SU-DHL-6 (cell line): ENCODE data around the gene AGTPBP1.

Experiments used
- H2AFZ ChIP-seq: fragments of 200-600 bp; sonication (generic); 2 replicates; pipeline ENCODE4 v1.6.1; 2014; ENCODE audit warnings: low read depth, mild to moderate bottlenecking, moderate library complexity, mixed read lengths, antibody characterized with exemption, low read length; ENCODE audit not compliant: severe bottlenecking
- H3F3A ChIP-seq: fragments of 200-600 bp; shearing (Covaris generic); 2 replicates; pipeline ENCODE4 v1.6.0; 2016; ENCODE audit warnings: antibody characterized with exemption, mild to moderate bottlenecking; ENCODE audit not compliant: insufficient read depth
- H3K27ac ChIP-seq: fragments of 200-600 bp; sonication (generic); 2 replicates; pipeline ENCODE4 v1.5.1; 2016; ENCODE audit warnings: low read depth, mild to moderate bottlenecking, low read length, moderate library complexity, mixed read lengths
- H3K27me3 ChIP-seq: fragments of 200-600 bp; sonication (generic), shearing (Covaris generic); 2 replicates; pipeline ENCODE4 v1.6.0; 2014; ENCODE audit warnings: mild to moderate bottlenecking, low read length
- H3K36me3 ChIP-seq: fragments of 200-600 bp; sonication (generic); 2 replicates; pipeline ENCODE4 v1.6.1; 2014; ENCODE audit warnings: mild to moderate bottlenecking, low read length, mixed read lengths
- H3K4me2 ChIP-seq: fragments of 300-600, 200-600 bp; shearing (Covaris generic), sonication (generic); 2 replicates; pipeline ENCODE4 v1.6.0; 2014; ENCODE audit warnings: low read length, low read depth, mild to moderate bottlenecking; ENCODE audit not compliant: poor library complexity, severe bottlenecking
- H3K4me3 ChIP-seq: fragments of 200-600 bp; sonication (generic); 2 replicates; pipeline ENCODE4 v1.5.1; 2014; ENCODE audit warnings: antibody characterized with exemption, low read length, mild to moderate bottlenecking, mixed read lengths; ENCODE audit not compliant: insufficient read depth, poor library complexity, severe bottlenecking
- H3K79me2 ChIP-seq: fragments of 200-600 bp; sonication (generic); 2 replicates; pipeline ENCODE4 v1.6.1; 2014; ENCODE audit warnings: mild to moderate bottlenecking, low read length, moderate library complexity; ENCODE audit not compliant: insufficient read depth
- H3K9ac ChIP-seq: fragments of 200-600 bp; sonication (generic); 2 replicates; pipeline ENCODE4 v1.7.0; 2014; ENCODE audit warnings: mild to moderate bottlenecking, low read length
- H3K9me2 ChIP-seq: fragments of 200-600 bp; sonication (generic); replicated peaks from 2 replicates; pipeline ENCODE4 v1.6.1; 2014; ENCODE audit warnings: low read length; ENCODE audit not compliant: insufficient read depth
- H3K9me3 ChIP-seq: fragments of 200-600 bp; sonication (generic); 2 replicates; pipeline ENCODE4 v1.6.1; 2014; ENCODE audit warnings: low read length, mixed read lengths; ENCODE audit not compliant: insufficient read depth
- H4K20me1 ChIP-seq: fragments of 200-600 bp; sonication (generic); 2 replicates; pipeline ENCODE4 v1.6.1; 2014; ENCODE audit warnings: low read depth, mild to moderate bottlenecking, antibody characterized with exemption, low read length, moderate library complexity, mixed read lengths
- EZH2phosphoT487 ChIP-seq: fragments of 200-600 bp; sonication (generic), shearing (Covaris generic); conservative IDR thresholded peaks from 2 replicates; pipeline ENCODE4 v1.6.1; 2018; ENCODE audit warnings: mild to moderate bottlenecking, antibody characterized with exemption, low read length, moderate library complexity, mixed read lengths
- TF ChIP-seq, protein P1 (sequence below): fragments of 200-600 bp; sonication (generic); IDR thresholded peaks from one replicate; pipeline ENCODE4 v1.5.1; 2017; ENCODE audit warnings: antibody characterized with exemption, mild to moderate bottlenecking, low read length, moderate library complexity; ENCODE audit not compliant: insufficient read depth, poor library complexity, severe bottlenecking

The AGTPBP1 gene

DNA sequence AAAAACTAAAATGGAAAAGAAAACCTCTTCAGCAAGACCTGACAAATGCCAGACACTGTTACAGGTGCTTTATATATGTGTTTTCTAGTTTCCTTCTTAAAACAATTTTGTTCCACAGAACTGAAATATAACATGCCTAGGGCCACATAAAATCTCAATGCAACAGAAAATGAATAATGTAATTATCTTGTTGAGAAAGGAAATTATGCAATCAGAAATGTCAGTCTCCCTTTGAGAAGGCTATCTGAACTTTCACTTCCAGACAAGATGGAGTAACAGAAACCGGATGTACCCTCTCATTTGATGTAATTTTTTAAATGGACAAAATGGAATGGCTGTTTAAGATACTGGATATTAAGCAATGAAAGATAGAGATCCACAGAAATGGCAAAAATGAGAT lies 79.2 kb downstream of the AGTPBP1 start:
- Histone ChIP-seq H3K36me3 (peaks cover 5% of the 10 kb centered on the region; the same call in 1 of the 2 replicates), H3K79me2 (no peaks in the 10 kb centered on the region), H3K4me2 (no peak overlapping the region), H3K4me3 (no peak overlapping the region), H3K9me2 (no peaks in the 10 kb centered on the region), H2AFZ (no peak overlapping the region), H3K9ac (no peak overlapping the region), H4K20me1 (no peaks in the 10 kb centered on the region), H3K9me3 (no peaks in the 10 kb centered on the region), H3K27me3 (no peaks in the 10 kb centered on the region), H3F3A (no peaks in the 10 kb centered on the region; the same call in 1 of the 2 replicates), H3K27ac (no peak overlapping the region)
- no peak for TF ChIP-seq EZH2phosphoT487
- TF ChIP-seq, protein P1, sequence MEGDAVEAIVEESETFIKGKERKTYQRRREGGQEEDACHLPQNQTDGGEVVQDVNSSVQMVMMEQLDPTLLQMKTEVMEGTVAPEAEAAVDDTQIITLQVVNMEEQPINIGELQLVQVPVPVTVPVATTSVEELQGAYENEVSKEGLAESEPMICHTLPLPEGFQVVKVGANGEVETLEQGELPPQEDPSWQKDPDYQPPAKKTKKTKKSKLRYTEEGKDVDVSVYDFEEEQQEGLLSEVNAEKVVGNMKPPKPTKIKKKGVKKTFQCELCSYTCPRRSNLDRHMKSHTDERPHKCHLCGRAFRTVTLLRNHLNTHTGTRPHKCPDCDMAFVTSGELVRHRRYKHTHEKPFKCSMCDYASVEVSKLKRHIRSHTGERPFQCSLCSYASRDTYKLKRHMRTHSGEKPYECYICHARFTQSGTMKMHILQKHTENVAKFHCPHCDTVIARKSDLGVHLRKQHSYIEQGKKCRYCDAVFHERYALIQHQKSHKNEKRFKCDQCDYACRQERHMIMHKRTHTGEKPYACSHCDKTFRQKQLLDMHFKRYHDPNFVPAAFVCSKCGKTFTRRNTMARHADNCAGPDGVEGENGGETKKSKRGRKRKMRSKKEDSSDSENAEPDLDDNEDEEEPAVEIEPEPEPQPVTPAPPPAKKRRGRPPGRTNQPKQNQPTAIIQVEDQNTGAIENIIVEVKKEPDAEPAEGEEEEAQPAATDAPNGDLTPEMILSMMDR, result no peak

DNA sequence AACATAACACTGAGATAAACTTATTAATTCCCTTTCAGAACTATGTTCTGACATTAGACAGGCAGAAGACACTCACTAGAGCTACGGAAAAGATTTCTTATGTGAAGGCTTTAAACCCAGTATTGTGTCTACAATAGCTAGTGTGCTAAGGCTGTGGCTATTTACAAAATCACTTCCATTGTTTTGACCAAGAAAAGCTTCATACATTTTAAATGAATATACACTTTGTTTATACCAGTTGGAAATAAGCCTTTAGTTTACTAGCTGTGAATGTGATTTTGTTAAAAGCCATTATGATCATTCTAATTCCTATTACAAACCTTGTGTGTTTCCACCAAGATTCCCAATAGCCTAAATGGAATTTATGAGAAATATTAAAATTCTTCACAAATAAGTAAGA lies 83.0 kb downstream of the AGTPBP1 start:
- H3K79me2 ChIP-seq, result no peaks in the 10 kb centered on the region
- H3K36me3 ChIP-seq, result no peaks in the 10 kb centered on the region; the same call in 1 of the 2 replicates
- no peaks in the 10 kb centered on the region for H4K20me1 ChIP-seq
- no peaks in the 10 kb centered on the region for H3K9me3 ChIP-seq
- H2AFZ ChIP-seq, result no peak overlapping the region
- H3K27ac ChIP-seq, result no peak overlapping the region
- H3K27me3 ChIP-seq, result no peaks in the 10 kb centered on the region
- H3K4me2 ChIP-seq, result no peak overlapping the region
- no peak overlapping the region for H3K9ac ChIP-seq
- no peak overlapping the region for H3K4me3 ChIP-seq
- no peaks in the 10 kb centered on the region; the same call in 1 of the 2 replicates for H3F3A ChIP-seq
- H3K9me2 ChIP-seq, result no peaks in the 10 kb centered on the region
- TF ChIP-seq EZH2phosphoT487, result no peak
- TF ChIP-seq, protein P1, result no peak

DNA sequence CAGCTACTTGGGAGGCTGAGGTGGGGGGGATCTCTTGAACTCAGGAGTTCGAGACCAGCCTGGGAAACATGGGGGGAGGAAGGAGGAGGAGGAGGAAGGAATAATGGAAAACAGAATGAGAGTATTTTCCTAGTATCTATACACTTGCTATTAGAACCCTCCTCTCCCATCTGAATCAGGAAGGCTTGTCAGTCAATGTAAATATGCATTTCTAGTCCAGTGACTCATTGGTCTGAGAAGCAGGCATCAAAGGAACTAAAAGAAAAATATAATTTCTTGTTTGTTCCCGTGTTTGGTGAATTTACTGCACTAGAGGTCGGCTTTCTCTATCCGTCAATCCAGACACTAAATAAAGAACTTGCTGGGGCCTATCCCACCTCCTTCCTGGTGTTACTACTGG lies 88.6 kb downstream of the AGTPBP1 start:
- Histone ChIP-seq H3K4me2 (no peak overlapping the region), H3K79me2 (no peaks in the 10 kb centered on the region), H3K4me3 (no peak overlapping the region), H3F3A (no peaks in the 10 kb centered on the region), H2AFZ (no peak overlapping the region), H3K9me3 (no peaks in the 10 kb centered on the region), H3K9ac (no peak overlapping the region), H3K27me3 (no peaks in the 10 kb centered on the region), H4K20me1 (no peaks in the 10 kb centered on the region), H3K27ac (no peak overlapping the region), H3K36me3 (no peaks in the 10 kb centered on the region), H3K9me2 (no peaks in the 10 kb centered on the region)
- TF ChIP-seq EZH2phosphoT487, result no peak
- TF ChIP-seq, protein P1, result no peak
